Stomach (tissue), 4 donors: ENCODE data around the gene ISG20L2.

ENCODE experiments used
- CTCF ChIP-seq, 7 experiments: fragments of 450-650 bp in 4 of 7; fragments of 200-600 bp in 3 of 7; sonication (generic) in 3 of 7; IDR thresholded peaks; one replicate each; pipeline ENCODE4 v1.5.1; 2016 to 2019; ENCODE audit warnings: antibody characterized with exemption in 7 of 7, control low read depth in 2 of 7, mild to moderate bottlenecking in 1 of 7
- EP300 ChIP-seq: sonication (generic); formaldehyde crosslinking; IDR thresholded peaks from one replicate; pipeline ENCODE4 v1.6.1; 2017; ENCODE audit warnings: antibody characterized with exemption
- POLR2A ChIP-seq, 4 donors: fragments of 450-650 bp; IDR thresholded peaks; one replicate each; pipeline ENCODE4 v1.6.1; 2016; ENCODE audit warnings: antibody characterized with exemption in 4 of 4, control low read depth in 2 of 4, mild to moderate bottlenecking in 1 of 4, moderate library complexity in 1 of 4
- POLR2AphosphoS5 ChIP-seq, 3 donors: sonication (generic); formaldehyde crosslinking; IDR thresholded peaks; one replicate each; pipeline ENCODE4 v1.6.1; 2016; ENCODE audit warnings: antibody characterized with exemption in 3 of 3

DNA sequence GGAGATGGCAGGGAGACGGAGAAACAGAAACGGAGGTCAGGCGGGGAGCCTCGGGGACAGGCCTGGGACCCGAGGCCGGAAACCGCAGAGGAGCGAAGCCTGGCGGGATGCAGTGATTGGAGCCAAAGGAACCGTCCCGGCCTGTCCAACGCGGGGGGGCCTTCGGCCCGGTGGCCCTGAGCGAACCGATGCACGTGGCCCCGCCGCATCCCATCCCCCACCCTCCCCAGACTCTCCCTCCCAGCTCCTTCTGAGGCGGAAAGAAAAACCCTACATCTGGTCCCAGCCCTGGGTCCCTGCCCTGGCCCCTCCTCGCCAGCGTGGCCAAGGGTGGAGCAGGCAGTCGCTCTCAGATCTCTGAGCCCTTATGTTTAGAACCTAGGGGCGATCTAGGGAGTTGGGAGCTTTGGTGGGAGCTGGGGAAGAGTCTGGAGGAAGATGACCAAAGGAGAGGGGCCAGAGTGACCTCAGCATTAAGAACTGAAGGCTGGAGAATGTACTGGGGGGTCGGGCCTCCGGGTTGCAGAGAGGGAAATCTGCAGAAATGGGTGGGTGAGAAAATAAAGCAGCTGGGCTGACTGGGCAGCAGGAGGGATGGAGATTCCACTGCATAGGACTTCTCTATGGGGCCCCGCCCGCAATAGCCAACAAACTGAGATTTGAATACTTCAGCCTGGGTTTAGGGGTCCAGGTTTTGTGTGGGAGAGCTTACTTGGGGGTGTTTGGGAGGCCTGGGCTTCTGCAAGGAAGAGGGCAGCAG lies 21.7 kb downstream of the ISG20L2 start:
- TF ChIP-seq CTCF (IDR thresholded peaks at IDR 0.05) (no peak), POLR2AphosphoS5 (IDR thresholded peaks at IDR 0.05) (no peak), EP300 (no peak), POLR2A (IDR thresholded peaks at IDR 0.05) (no peak)
